ENCODE results near the gene DCC.
"Not testable (repeated sequence)": the region's sequence is repeated elsewhere in the genome, so short reads cannot be mapped to it uniquely, and the experiment has no call there.

DCC gene

DNA sequence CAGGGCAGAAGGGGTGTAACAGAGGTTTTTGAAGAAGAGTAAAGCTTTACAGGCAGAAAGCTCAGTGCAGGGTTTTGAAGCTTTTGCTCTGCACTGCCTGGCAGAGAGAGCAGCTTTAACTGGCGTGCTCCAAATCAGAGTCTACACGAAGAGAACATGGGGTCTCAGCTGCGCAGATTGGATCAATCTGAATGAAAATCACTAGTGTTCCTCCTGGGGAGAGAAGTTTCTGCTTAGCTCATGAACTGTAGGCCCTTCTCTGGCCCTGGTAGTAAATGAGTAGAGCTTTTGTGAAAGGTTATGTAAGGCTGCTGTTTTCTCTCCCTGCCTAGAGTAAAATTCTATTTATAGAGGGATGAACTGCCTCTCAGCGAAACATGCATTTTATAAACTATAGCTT, 13.6 kb downstream of the DCC start:
- no peak for FAIRE-seq

DNA sequence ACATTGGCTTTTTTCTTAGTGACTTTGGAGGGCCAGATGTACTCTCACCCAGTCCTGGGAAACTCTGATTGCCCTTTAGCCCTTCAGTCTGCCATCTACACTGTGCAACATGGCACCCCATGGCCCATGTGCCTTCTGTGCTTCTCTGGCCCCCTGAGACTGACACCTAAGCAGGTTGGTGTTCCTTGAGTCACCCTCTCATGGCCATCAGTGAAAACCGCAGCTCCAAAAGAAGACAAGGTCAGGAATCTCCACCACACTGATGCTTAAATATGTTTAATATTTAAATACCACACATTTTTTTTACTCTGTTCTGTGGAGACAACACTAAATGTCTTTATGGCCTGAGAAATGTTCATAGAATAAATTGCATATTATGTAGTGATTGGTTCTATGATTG, 23.9 kb downstream of the DCC start:
- FAIRE-seq = no peak

DNA sequence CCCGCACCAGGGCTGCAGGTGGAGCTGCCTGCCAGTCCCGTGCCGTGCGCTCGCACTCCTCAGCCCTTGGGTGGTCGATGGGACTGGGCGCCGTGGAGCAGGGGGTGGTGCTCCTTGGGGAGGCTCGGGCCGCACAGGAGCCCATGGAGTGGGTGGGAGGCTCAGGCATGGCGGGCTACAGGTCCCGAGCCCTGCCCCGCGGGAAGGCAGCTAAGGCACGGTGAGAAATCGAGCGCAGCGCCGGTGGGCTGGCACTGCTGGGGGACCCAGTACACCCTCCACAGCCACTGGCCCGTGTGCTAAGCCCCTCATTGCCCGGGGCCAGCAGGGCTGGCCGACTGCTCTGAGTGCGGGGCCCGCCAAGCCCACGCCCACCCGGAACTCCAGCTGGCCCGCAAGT, 26.9 kb downstream of the DCC start:
- not testable (repeated sequence) for FAIRE-seq

DNA sequence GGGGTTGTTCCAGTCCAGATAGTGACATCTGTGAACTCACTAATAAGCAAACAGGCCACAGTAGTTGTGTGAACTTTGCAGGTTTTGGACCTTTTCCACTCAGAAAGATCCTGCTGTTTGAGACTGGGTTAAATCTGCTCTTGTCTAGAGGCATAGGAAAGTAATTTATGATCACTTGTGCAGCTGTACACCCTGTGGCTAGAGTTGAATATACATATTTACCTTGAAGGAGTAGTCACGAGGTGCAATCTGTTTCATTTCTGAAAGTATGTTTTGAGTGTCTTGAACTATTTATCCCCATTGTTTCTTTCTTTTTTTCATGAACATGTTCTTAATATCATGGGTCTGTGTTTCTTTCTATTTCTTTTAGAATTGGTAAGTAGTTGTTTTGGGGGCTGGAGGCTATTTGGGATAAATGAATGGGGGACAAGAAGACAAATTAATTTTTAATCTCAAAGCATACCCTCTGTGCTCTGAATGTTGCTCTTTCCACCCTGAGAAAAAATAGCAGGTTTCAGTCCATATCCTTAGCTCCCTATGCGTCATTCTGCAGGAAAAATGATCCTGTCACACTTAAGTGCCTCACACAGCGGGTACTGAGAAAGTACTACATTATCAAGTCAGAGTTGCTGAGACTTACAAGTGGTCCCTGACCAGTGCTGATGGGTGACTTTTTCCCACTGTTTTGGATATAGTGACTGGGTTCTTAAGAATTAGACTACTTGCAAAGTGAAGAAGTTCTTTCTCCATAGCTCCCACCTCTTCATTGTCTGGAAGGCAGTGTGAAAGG, 28.2 kb downstream of the DCC start:
- FAIRE-seq = no peak

DNA sequence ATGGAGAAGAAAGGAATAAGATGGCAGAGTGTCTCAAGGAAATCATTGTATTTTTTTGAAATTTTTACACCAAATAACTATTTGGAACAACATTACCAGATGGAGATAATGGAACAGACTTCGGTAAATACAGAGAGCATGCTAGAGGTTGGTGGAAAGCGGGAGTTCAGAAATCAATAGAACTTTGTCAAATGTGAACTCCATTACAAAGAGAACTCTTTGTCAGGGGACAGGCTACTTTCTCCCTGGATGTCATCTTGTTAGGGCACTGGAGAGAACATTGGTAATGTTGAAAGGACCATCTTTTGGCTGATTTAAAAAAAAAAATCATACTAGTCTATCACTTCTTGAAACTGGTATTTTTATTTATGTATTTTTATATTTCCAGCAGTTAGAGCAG, 30.8 kb downstream of the DCC start:
- no peak for FAIRE-seq

DNA sequence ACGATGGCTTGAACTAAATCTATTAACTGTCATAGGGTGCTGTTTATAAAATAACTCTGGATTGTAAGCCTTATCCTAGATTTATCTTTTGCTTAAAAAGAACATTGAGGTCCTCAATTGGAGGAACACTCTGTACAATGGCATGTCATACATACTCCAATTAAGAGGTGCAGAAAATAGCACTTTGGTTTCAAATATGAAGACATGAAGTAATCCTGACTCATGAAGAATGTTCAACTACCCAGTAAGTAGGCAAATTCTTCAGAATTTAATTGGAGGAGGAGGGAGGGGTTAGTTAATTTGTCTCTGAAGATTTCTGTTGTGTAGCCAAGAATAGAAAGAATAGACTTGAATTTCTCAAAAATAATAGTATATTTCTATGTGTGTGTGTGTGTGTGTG, 36.1 kb downstream of the DCC start:
- no peak for FAIRE-seq

DNA sequence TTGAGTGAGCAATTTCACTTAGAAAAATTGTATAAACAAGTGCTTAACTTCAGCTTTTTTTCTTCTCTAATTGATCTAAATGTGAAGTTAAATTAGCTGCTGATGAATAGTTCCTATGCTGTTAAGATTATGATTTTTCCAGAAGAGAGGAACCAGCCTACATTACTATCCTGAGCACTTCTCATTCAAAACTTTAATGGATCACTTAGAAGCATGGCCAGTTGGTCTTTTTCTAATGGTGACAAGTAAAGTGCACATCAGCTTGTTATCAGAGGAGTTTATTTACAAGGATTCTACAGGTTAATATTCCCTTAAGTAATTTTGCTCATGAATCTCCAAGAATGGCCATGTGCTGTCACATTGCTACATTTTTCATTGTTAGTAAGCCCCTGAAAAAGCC, 37.1 kb downstream of the DCC start:
- FAIRE-seq = no peak

DNA sequence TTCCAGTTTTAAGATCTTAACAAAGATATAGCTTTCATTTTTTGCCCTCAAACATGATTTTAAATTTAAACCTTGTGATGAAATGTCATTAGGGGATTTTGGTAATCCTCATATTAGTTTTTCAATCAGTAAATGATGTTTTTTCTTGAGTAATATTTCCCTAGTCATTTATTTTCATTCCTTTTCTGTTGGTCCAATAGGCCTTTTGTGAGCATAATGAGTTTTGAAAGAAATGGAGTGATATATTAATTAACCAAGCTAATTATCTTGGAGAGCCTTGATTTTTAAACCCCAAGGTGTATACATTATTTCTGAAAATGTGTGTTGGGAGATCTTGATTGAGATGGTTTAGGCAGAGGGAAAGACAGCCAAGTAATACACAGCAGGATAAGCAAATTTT, 46.3 kb downstream of the DCC start:
- no peak for FAIRE-seq

DNA sequence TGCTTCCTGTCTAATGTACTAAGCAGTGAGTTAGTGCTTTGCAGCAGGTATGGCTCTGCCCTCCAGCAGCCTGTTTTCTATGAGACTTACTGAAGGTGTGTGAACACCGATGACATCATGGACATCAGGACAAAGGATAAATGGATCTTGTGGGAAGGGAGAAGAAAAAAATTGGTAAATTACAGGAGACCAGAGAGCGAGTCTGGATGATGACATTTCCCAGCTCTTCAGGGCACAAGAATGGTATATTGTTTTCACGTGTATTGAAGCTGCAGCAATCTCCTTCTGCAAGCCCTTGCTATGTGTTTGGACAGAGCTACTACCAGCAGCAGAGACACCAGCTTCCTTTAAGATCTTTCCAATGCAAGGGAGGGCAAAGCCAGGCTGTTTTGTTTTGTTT, 47.2 kb downstream of the DCC start:
- FAIRE-seq = no peak

DNA sequence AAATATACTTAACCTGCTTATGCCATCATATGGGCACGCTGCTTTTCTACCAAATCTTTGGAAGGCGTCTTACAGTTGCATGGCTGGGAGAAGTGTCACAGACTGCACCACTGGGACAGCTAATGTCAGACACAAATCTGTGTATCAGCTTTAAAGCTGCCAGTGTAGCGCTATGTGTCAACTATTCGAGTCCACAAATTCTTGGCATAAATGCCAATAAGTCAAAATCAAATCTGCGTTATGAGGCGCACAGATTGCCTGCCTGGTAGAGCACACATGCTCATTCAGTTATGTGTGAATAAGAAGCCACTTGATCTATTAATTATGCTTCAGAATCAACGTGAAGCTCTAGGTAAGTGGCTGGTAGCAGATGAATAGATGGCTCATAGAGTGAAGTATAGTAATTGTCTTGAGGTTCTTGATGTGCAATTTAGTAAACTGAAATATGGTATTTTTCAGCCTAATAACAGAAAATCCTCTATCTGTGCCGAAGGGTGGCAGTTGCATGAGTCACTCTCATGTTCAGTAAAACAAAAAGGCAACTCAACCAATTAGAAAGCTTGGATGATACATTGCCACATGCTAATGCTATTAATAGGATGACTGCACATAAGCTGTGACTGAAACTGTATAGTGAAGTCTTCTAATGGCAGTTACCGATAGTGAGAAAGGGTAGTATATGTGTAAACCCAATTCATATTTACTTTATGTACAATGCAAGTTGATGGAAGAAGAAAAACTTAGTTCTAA, 52.0 kb downstream of the DCC start:
- no peak for FAIRE-seq

DNA sequence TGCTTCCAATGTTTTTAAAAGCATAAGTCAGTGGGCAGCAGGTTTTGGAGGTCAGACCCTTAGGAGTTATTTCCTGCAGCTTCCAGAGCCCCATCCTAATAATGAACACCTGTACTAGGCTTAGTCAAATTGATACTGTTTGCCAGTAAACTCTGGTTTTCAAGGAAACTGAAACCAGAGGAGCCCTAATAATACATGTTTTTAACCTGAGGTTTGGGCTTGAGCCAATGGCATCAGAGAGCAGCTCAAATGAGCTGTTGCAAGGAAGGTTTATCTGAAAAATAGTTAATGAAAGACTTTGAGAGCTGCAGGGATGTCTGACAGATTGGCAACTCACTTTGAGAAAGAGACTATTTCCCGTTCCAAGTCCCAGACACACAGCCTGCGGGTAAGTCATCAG, 54.6 kb downstream of the DCC start:
- no peak for FAIRE-seq

DNA sequence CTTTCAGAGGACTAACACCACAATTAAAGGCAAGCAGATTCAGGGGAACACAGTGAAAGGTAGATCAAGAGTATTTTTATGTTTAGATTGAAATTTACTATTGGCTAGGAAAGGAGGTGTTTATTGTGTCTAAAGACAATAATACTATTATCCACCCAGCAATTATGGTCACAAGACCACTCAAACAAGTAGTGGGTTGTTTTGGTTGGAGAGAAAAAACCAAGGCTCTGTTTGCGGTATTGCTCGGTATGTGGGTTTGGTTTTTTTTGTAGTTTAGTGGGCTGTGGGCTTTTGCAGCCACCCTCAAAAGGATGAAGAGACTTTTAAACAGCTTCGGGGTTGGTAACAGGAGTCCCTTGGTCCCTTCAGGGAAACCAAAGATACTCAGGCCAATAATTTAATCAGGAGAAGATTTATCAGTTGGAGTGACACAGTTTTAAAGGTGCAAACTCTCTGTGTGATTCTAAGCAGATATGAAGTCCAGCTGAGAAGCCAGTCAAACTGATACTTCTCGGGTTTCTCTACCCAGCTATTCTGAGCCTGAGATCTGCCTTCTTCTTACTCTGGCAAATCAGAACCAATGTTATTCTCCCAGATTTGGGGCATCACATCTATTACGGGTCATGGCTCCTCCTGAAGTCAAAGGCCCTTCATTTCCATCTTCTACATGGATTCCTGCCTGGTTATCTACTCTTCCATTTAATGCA, 55.3 kb downstream of the DCC start:
- FAIRE-seq = no peak

DNA sequence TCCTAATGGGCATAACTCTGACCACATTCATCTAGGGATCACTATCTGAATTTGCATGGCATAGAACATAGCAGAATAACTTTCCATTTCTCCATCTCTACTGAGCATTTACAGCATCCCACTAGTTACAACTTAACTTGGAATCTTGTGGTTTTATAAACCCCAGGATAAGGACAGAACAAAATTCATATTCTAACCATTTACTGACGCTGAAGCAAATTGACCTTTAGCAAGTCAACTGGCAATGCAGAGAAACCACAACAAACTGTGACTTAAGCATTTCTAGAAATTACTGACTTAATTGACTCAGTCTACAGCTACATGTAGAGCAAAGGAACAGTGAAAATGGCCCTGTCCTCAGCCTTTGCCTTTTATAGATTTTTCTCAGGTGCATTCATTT, 61.2 kb downstream of the DCC start:
- FAIRE-seq = no peak

DNA sequence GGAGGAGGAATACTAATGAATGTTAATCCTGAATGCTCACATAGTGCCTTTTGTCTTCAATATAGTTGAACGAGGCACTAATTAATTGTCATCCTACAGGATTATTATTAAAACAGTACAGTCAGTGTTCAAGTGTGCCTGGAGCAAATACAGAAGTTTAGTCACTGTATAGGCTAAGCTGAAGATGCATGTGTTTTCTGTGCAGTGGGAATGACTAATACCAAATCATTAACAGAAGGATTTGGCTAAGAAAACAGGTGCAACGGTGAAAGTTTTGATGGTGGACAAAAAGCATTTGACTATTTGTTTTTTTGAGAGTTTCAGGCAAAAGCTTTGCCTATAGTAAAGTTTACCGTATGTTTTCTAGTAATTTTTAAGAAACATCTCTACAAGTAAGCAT, 62.8 kb downstream of the DCC start:
- no peak for FAIRE-seq

DNA sequence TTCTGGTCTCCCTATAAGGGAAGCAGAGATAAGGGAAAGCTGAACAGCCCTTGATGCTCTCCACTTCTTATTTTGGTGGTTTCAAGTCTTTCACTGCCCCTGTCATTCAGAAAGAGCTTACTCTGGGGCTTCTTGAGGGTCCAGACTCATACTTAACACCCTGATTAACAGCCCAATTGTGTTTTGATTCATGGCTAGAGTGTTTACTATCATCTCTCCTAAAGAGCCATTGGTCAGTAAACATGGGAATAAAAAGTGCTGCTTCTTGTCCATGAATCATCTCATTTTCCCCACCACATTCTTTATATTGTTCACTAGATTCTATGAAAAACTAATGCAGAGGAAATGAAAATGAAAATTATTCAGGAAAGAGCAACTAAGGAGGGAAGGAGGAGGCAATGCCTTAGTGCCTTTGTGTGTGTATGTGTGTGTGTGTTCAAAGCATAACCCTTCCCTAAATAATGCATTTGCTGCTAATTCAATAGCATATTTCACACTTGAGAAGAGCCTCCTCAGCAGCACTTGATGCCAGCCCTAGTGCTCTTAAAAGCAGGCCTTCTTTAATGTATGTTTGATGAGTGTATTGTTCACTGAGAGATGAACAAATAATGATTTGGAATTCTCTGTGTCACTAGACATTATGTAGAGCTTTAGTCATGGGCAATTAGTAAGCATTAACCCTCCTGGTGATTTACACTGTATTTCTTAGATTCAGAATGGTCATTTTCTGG, 63.5 kb downstream of the DCC start:
- no peak for FAIRE-seq

DNA sequence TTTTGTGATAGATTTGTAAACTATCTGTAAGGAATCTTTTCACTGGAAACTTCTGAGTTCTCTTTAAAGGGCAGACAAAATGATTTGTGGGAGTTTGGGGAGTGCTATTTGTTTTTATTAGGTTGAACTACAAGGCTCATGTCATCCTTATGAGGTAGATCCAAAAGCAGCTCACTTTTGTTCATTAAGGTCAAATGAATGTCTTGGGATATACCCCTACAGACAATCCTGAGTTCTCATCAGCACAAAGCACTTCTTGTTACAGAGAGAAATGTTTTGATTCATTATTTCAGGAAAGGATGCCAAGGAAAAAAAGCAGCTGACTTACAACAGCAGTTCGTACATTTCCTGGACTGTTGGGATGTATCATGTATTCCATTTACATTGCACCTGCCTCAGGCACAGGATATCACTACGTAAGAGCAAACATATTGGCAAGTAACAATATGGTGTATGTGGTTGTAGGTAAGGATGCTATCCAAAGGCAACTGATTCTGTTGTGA, 68.9 kb downstream of the DCC start:
- FAIRE-seq = no peak

DNA sequence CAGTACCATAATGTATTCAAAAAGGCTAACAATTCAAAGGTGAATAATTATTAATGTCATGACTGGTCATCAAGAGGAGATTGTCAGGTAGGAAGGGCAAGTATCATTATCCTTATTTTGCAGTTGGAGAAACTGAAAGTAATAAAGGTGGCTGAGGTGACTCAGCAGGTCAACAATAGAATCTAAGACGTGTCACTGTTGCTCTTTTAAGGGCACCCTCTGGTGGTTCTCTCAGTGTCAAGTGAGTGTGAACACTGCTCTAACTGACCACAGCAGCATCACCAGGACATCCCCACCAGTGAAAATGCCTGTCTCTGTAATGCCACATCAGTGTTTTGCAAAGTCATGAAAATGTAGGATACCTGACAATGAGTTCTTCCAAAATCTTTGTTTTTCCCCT, 69.7 kb downstream of the DCC start:
- FAIRE-seq = no peak

DNA sequence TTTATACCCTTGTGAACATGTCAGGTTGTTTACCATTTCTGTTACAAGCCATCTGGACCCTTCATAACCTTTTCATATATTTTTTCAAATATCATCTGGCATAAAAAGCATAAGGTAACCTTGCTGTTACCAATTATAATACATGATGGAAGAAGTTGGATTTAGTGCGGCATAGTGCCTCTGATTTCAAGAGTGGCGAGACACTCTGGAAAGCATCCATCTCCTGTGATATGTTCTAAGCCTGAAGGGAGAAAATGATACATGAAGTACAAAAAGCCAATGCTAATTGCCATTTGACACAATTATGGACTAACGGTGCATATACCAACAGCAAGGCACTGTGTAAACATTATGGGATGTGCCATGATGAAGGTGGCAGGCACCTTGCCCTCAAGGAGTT, 75.1 kb downstream of the DCC start:
- no peak for FAIRE-seq

DNA sequence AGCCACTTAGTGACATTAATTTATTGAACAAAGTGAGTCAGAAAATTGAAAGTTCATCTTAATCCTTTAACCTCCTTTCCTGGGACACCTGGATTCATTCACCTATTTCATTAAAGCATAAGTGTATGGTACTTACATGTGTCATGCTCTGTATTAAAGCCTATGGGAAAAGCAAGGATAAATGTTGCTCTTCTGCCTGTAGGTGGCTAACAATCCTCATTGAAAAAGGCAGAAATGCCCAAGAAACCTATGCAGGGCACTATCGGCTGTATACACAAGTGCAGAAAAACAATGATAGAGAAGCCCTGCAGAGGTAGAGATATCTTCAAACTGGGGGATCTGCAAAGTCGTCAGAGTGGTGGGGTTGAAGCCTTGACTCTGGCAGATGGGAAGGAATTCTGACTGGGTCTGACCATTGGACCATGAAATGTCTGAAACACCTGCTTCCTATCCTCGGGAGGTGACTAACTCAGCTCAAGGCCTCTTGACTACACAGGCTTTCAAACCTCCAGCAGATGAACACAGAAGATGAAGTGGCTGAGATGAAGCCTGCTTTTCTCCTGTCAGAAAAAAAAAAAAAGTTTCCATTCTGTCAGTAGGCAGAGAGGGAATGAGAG, 83.1 kb downstream of the DCC start:
- FAIRE-seq = no peak

DNA sequence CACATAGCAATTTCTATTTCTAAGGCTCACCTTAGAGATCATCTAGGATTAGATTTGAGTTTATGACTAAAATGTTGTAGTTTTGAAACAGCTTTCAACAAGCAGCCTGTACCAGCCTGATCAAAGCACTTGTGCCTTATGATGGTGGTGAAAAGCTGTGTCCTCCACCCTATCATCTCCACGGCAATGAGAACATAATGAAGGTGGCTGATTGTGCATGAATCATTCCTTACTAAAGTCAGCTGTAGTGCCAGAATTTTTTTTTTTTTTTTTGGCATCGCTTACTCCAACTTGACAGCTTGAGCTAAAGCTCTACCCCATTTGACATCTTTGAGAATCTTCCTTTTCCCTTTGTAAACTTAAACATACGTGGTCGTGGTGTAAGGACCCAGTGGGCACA, 86.0 kb downstream of the DCC start:
- no peak for FAIRE-seq

DNA sequence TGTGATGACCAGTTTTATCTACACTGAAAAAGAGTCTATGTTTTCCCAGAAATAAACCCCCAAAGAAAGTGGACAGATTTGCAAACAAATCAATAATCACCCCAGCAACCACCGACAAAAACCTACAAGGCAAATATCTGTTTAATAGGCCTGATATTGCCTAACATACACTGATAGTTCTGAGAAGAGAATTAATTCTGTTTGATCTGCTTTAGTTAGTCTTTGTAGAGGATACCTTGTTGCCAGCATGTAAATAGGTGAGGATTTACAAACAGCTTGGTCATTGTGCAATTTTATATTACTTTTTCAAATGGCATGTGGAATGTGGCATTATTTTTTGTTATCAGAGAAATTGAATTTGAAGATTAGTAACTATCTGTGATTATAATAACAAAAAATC, 86.5 kb downstream of the DCC start:
- no peak for FAIRE-seq

DNA sequence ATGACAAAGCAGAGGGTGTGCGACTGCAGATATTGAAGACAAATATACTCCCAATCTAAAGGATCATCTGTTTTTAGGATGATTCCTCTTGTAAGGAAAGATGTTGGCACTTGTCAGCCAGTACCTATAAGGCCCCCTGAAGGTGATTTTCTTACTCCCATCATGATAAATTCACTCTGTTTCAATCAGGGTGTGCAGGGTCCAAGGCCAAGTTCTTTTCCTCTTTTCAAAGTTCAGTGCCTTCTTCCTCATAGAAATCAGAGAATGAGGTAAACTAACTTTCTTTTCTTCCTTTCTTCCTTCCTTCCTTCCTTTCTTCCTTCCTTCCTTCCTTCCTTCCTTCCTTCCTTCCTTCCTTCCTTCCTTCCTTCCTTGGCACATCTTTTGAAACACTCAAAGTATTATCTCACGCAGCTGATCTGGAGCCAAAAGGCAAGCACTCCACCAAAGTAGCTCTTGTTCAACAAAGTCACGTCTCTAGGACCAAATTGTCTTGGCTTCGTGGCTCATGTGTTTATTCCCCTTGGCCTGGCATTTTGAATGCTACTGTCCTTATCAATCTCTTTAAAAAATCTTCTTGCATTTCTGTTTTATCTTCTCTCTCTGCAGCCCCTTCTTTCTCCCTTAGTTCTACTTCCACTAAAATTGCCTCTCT, 87.7 kb downstream of the DCC start:
- FAIRE-seq = no peak

Data from colon (tissue), 2 donors.